GM21423 (cell line): ENCODE measurements around the gene TTC33.
A peak's percentile ranks its signal among the peaks of the same experiment; 100 is the strongest.
"Not testable (repeated sequence)": the region's sequence is repeated elsewhere in the genome, so short reads cannot be mapped to it uniquely, and the experiment has no call there.

Experiments
- ATAC-seq: cut with Tn5 transposase; IDR thresholded peaks from one replicate; pipeline ENCODE4 v1.9.1; 2021; ENCODE audit warnings: mild to moderate bottlenecking, moderate library complexity; ENCODE audit not compliant: unreplicated experiment

Gene TTC33

DNA sequence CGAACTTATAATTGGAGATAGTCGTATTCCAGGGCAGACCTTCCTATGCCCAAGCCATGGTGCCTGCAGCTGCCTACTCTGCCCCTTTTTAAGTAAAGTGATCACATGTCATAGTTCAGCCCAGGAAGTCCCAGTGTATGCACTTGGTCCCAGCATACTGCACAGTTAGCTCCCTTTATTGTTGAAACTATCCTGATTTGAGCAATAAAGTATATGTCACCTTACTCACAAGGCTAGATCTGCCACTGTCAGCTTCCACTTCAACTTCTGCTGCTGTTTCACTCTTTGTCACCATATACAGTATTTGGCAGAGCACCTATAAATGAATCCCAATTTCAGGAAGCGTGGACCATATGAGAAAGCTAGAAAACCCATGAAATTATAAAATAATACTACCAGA, 179.8 kb downstream of the TTC33 start:
- ATAC-seq, result no peak

DNA sequence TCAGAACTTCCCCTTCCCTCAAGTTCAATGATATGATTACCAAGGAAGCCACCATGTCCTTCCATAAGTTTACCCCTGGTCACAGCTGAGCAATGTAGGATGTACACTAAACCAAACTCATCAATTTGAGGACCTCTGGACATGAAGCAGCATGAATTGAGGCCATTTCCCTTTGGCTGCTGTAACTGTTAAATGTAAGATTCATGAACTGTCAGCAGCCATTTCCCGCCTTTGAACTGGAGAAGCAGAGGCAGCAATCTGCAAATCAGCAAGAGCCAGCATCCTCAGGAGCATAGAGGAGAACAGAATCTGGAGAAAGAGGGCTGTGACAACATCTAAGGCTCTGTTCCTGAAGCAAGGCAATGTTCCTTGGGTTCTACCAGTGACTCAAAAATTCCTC, 180.3 kb downstream of the TTC33 start:
- ATAC-seq, result no peak

DNA sequence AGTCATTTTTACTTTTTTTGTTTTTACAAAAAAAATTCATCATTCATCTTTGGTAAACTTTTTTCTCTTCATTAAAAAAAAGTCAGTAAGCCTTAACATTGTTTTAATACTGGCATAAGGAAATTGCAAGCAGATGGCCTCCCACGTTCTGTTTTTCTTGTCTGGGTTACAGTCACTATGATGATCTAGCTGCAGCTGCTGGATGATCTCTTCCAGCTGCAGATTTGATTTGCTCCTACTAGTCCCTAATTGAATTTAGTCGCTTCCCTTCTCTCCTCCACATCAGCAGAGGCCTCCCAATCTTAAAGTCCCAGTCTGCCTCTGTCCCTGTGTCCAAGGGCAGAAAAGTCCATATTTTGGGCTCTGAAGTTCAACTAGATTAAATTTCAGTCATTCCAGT, 182.8 kb downstream of the TTC33 start:
- ATAC-seq, result no peak

DNA sequence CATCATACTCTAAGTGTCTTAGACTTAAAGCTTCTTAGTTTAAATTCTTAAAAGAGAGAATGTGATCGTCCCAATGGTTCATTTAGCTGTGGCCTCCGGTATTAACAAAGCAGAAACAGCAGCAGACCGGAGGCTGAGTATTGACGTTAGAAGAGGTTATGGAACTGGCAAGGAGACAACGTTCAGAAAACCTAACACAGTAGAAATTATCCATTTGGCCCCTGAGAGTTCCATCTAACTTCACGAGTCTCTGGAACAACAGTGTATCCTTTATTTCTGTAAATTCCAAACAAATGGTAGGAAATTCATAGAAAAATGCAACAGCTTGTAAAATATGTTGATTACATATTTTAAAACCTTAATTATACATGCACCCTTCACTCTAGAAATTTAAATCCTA, 183.4 kb downstream of the TTC33 start:
- no peak for ATAC-seq

DNA sequence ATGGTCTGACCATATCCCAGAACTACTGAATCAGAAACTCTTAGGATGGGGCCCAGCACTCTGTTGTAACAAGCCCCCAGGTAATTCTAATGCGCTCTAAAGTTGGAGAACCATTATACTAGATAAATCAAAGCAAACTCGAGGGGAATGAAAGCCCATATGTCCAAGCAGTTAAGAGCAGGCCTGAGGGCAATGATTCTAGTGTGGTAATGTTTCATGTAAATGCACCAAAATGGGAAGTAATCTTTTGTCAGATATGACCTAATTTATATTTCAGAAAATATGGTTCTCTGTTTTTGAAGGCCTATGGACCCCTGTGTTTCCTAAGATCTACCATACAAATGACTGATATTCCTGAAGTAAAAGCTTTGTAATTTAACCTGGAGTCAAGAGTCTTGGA, 184.0 kb downstream of the TTC33 start:
- no peak for ATAC-seq

DNA sequence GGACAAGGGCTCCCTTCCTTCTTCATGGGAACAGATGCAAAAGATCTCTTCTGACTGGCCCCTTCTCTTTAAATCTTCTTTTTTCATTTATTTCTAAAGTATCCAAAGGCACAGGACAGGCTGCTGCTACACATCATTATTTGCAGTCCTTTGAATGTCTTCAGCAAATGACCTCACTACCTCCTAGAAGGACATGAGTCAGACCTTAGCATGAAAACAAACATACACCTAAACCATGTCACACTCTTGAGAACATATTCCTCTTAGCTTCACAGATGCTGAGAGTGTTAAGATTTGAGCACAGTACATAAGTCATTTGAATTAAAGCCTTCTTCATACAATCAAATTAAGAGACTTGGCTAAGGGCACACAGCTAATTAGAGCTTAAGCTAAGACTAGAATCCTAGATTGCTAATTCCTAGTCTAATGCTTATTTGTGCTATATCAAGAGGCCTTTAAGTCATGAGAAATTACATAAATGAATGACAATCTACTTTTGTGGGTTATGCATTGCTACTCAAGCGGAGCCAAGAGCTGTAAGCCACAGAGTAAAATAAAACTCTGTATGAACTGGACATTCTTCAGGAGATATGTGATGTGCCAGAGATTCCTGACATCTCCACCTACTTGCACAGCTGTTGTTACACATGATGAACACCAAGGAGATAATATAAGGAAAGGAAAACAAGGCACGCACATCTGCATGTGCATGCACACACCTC, 185.2 kb downstream of the TTC33 start:
- ATAC-seq, result peak; percentile 86

DNA sequence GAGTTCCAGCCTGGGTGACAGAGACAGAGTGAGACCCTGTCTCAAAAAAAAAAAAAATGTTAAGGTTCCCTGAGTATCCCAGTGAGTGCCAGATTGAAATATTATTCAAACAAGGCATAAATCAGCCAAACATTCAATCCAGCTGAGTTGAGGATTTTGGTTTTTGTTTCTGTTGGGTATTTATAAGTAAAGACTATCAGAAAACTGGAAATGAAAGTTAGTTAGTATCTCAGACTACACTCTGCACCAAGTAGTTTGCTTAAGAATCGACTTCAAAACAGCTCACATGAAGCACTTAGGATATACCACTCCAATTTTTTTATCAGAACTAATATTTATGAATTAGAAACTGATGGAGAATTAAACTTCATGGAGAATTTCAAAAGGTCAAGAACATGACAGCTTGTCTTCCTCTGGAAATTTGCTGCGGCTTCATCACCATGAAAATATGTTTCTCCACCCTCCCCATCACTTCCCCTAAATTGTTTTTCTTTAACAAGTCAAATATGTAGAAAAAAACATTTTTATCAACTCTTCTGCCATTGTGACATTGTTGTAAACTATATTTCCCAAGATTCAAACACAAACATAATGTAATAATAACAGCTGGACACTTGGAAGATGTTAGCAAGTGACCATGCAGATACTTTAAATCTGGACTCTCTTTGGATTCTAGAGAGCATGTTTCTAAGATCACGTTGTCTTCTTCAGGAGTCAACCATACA, 186.1 kb downstream of the TTC33 start:
- no peak for ATAC-seq

DNA sequence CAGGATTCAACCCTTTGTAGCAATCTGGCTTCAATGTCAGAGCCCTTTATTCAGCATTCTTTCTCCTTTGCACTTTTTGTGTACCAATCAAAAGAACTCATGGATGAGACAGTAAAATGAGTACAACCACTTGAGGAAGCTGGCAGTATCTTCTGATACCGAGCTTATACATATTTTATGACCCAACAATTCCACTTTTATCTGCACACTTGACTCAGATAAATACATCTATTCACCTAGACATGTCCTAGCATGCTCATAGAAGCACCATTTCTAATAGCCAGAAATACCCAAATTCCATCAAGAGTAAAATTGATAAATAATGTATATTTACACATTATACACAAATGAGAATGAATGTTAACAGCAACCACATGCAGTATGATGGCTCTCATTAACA, 187.2 kb downstream of the TTC33 start:
- ATAC-seq, result no peak

DNA sequence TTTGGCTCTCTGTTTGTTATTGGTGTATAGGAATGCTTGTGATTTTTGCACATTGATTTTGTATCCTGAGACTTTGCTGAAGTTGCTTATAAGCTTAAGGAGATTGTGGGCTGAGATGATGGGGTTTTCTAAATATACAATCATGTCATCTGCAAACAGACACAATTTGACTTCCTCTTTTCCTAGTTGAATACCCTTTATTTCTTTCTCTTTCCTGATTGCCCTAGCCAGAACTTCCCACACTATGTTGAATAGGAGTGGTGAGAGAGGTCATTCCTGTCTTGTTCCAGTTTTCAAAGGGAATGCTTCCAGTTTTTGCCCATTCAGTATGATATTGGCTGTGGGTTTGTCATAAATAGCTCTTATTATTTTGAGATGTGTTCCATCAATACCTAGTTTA, 192.6 kb downstream of the TTC33 start:
- not testable (repeated sequence) for ATAC-seq

DNA sequence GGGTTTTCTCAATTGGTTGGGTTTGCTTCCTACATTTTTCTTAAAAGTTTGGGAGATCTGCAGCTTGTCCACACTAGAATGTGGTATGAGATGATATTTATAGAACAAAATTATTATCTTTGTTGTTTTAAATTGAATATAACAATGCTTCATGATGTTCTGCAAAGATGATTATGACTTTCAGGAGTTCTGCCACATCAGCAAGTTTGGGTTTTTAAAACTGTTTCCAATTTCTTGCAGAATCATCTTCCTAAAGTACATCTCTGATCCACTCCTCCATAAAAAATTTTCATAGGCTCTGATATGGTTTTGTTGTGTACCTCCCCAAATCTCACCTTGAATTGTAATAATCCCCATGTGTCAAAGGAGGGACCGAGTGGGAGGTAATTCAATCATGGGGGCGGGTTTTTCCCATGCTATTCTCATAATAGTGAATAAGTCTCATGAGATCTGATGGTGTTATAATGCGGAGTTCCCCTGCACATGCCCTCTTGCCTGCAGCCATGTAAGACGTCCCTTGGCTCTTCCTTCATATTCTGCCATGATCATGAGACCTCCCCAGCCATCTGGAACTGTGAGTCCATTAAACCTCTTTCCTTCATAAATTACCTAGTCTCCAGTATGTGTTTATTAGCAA, 195.2 kb downstream of the TTC33 start:
- ATAC-seq, result no peak

DNA sequence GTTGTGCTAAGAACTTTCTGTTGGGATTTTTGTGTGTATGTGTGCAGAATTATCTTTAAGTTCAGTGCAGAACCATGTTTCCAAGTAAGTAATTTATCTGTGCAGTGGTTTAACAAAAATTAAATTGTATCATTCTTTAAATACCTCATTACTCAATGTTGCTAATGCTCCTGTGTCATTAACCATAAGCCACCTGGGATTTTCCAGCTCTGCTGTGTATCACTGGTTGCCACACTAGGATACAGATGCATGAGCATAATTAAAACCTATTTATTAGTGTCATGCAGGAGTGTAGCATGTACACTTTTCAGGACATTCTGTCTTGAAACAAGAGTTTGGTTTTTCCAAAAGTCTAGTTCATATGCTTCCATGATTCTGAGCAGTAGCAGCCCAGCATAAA, 196.5 kb downstream of the TTC33 start:
- ATAC-seq, result no peak

DNA sequence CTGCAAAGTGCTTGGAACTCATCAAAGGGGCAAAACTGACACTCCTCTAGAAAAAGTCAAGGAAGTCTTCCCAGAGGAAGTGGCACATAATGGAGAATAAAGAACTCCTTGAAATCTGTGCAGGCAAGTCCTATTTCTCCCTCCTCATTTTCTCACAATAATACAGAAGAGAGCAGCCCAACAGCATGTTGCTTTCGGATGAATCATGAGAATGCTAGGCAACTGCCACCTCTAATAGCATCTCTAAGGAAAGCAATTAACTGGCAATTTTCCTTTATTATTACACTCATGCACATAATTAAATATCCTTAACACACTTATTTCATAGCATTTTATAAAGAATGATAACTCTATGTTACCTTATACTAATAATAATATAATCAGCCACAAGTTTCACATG, 198.3 kb downstream of the TTC33 start:
- ATAC-seq, result no peak

DNA sequence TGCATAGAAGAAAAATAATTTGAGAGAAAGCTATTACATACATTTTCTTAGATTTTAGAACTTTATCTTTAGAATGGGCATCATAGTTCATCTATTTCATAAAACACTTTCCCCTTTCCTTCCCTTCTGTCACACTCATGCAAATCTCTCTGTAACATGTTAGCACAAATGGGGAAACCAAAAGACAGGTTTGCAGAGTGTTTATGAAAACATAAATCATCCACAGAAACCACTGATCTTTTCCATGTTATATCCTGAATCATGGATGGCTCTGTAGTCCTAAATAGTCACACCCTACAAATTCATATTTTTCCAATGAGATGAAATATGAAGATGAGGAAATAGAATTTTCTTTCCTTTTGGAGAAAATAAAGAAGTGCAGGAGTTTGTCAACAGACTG, 198.9 kb downstream of the TTC33 start:
- ATAC-seq, result no peak

DNA sequence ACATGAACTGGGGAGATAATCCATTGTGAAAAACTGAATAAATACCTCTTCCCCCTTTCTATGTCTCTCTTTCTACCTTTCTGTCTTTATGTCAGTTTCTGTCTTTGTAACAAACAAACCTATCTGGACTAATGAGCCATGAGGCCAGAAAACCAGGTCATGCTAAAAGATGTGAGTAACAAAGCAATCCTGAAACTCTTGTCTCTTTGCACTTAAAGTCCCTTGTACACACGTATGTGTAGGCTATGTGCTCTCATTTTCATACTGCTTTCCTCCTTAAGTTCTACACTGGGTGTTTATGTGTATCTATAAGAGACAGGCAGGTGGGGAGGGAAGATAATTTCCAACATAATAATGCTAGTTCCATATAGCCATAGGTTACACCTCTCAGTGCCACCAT, 199.9 kb downstream of the TTC33 start:
- no peak for ATAC-seq

DNA sequence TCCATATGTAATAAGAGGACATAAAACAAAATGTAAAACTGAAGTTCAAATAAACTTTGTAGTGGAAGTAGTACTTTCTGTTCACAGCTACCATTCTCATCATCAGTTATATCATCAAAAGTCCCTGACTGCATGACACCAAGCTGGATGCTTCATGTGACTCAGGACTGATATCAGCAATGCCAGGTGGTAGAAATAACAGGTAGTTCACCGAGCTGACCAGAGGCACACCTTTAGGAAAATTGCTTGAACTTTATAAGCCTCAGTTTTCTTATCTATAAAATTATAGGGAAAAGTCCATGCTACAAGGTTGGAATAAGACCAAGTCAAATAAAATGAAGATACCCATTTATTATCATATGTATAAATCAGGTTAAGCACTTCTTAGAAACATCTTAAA, 200.9 kb downstream of the TTC33 start:
- no peak for ATAC-seq

DNA sequence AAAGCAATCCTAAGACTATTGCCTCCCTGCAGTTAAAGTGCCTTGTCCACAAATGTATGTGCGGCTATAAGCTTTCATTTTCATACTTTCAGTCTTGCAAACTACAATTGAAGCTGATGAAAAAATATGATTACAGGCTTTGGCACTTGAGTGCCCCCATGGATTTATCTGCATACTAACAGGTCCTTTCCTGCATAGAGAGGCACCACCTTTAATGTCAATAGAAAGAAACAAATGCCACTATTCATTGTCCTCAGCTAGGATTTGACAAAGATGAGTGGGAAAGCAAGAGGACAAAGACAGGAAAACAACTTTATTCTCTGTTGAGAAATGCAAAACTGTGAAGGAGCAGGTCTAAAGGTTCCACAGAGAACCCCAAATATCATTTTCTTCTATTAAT, 201.7 kb downstream of the TTC33 start:
- no peak for ATAC-seq

DNA sequence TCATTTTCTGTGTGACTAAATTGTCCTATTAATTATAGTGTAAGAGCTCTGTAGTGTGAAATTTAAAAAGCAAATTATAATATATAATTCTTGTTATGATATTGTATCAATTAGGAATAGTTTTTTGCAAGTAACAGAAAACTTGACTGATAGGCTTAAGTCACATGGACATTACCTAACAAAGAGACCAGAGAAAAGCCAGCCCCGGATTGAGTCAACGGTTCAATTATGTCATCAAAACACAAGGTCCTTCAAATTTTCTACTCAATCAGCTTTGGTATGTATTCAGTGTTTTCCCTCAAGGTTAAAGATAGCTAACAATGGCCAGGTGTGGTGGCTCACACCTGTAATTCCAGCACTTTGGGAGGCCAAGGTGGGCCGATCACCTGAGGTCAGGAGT, 202.8 kb downstream of the TTC33 start:
- no peak for ATAC-seq

DNA sequence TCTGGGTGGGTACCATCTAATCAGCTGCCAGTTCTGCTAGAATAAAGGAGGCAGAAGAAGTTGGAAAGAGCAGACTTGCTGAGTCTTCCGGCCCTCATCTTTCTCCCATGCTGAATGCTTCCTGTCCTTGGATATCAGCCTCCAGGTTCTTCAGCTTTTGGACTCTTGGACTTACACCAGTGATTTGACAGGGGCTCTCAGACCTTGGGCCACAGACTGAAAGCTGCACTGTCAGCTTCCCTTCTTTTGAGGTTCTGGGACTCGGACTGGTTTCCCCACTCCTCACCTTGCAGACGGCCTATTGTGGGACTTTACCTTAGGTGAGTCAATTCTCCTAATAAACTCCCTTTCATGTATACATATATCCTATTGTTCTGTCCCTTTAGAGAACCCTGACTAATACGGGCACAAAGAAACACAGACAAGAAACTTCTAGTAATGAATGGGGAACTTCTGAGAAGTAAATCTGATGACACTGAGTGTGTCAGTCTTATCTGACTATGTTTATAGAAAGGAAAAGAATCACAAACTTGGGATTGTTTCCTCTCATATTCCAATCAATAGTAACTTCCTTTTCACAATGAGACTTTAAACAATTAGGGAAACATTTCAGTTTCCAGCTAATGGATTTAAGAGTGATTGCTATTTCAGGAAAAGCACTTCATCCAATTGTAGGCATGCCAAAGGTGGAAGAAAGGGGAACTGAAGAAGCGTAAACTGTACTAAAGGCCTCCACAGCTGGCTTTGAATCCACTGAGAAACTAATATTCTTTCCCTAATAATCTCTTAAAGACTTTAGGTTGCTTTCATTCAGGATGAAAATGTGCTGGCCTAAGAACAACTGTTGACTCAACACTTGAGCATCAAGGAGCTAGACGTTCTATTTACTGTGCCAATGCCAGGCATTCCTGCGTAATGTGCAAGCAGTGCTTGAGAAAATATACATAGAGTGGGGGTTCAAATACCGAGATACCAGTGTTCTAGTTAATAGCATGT, 204.0 kb downstream of the TTC33 start:
- no peak for ATAC-seq

DNA sequence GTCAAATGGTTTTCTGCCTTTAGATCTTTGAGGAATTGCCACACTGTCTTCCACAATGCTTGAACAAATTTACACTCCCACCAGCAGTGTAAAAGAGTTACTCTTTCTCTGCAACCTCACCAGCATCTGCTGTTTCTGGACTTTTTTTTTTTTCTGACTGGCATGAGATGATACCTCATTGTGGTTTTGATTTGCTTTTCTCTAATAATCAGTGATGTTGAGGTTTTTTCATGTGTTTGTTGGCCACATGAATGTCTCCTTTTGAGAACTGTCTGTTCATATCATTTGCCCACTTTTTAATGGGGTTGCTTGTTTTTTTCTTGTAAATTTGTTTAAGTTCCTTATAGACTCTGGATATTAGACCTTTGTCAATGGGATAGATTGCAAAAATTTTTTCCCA, 205.3 kb downstream of the TTC33 start:
- ATAC-seq, result no peak

DNA sequence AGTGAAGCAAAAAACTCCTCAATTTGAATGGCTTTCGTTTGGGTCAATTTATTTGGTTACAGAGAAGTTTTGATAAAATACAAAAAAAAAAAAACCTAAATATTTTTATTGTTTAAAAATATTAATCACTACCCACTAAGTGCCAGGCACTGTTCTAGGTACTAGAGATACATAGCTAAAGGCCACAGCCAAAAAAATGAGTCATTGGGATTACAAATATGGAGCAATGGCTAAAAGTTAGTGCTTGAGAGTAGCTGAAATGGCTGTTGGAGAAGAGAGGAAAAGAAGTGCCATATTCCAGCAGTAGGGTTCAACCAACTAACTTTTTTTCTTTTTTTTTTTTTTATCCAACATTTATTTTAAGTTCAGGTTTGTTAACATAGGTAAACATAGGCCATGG, 206.1 kb downstream of the TTC33 start:
- no peak for ATAC-seq

DNA sequence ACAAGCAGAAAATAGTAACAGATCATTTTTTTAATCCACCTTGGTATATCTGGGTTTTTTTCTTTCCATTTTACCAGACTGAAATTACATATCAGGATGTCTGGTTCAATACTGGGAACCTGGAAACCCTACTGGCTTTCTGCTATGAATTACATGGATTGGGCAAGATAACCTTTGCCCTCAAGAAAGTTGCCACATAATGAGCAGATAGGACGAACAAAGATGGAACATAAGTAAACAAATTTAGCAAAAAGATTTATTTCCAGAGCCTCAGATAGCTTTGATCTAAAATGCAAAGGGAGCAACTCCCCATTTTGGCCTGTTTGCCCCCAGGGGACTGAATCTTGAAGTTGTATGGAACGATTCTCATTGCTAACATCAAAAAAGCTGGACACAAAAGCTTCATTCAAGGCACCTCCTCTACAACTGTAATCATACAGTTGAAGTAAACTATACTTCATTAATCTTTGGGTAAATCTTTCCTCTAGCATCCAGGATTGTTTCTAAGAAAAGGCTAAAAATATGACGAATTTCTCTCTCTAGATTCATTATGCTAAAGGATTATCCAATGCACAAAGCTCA, 207.7 kb downstream of the TTC33 start:
- no peak for ATAC-seq
